Activated B cell treated with CpG ODN at 0.5 μM for 24 hours (primary cell): ENCODE results near the gene FAM168A. TPM values are rescaled to one million over a fixed set of nuclear protein-coding genes. Genes with fewer than 3 reads are reported as not detected.

ENCODE experiments used
- ATAC-seq: fragments of 200-7000 bp; cut with Tn5 transposase; one replicate; pipeline ENCODE4 v1.10.0; 2021; ENCODE audit warnings: low read depth, mild to moderate bottlenecking, moderate library complexity
- CTCF ChIA-PET: fragments of 350-600 bp; sonication (Branson Sonifier 250); formaldehyde crosslinking; loops from one replicate; lab custom pipeline; 2021; ENCODE audit warnings: antibody characterized with exemption; lab: Charles Lee
- POLR2A ChIA-PET: fragments of 350-600 bp; sonication (Branson Sonifier 250); formaldehyde crosslinking; loops from one replicate; lab custom pipeline; 2021; ENCODE audit warnings: antibody characterized with exemption; lab: Charles Lee
- DNase-seq: peaks from one replicate; pipeline ENCODE4 v3.0.0; 2022
- H3K27ac Mint-ChIP-seq: one replicate; pipeline ENCODE4 v1.8.0; 2020; ENCODE audit warnings: mixed read lengths
- H3K27me3 Mint-ChIP-seq: one replicate; pipeline ENCODE4 v1.8.0; 2021; ENCODE audit warnings: mixed read lengths
- H3K36me3 Mint-ChIP-seq: one replicate; pipeline ENCODE4 v1.8.0; 2021; ENCODE audit warnings: low read depth, mixed read lengths
- H3K4me1 Mint-ChIP-seq: one replicate; pipeline ENCODE4 v1.8.0; 2021; ENCODE audit warnings: mixed read lengths
- H3K4me3 Mint-ChIP-seq: one replicate; pipeline ENCODE4 v1.8.0; 2020; ENCODE audit warnings: mild to moderate bottlenecking, mixed read lengths
- H3K9me3 Mint-ChIP-seq: one replicate; pipeline ENCODE4 v1.8.0; 2020; ENCODE audit warnings: mixed read lengths
- intact Hi-C: fragments of 100-400 bp; cut with micrococcal nuclease; formaldehyde crosslinking; loops from one replicate; pipeline ENCODE4 v1.15.1; 2024
- total RNA-seq: library from RNA; stranded (reverse); gene quantifications from 2 replicates; pipeline ENCODE4 v1.2.3, GENCODE V29; 2022
- TF ChIP-seq, protein P1 (sequence below): fragments of 200-600 bp; IDR thresholded peaks from one replicate; pipeline ENCODE4 v1.8.0; 2022; ENCODE audit warnings: antibody characterized with exemption, mild to moderate bottlenecking

FAM168A gene
- total RNA-seq, 1 donor from 2014 or later = 16.5 TPM

- no peaks in the 10 kb centered on the region for H3K9me3 Mint-ChIP-seq
- DNase-seq (no peak), ATAC-seq (no peak)
- peaks cover 21% of the 10 kb centered on the region for H3K4me1 Mint-ChIP-seq
- no peaks in the 10 kb centered on the region for H3K36me3 Mint-ChIP-seq
- H3K4me3 Mint-ChIP-seq = no peak overlapping the region
- TF ChIP-seq, protein P1, sequence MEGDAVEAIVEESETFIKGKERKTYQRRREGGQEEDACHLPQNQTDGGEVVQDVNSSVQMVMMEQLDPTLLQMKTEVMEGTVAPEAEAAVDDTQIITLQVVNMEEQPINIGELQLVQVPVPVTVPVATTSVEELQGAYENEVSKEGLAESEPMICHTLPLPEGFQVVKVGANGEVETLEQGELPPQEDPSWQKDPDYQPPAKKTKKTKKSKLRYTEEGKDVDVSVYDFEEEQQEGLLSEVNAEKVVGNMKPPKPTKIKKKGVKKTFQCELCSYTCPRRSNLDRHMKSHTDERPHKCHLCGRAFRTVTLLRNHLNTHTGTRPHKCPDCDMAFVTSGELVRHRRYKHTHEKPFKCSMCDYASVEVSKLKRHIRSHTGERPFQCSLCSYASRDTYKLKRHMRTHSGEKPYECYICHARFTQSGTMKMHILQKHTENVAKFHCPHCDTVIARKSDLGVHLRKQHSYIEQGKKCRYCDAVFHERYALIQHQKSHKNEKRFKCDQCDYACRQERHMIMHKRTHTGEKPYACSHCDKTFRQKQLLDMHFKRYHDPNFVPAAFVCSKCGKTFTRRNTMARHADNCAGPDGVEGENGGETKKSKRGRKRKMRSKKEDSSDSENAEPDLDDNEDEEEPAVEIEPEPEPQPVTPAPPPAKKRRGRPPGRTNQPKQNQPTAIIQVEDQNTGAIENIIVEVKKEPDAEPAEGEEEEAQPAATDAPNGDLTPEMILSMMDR = no peak
- POLR2A ChIA-PET = no interaction called here
- no peak overlapping the region for H3K27ac Mint-ChIP-seq
- H3K27me3 Mint-ChIP-seq = no peaks in the 10 kb centered on the region
- CTCF ChIA-PET = no interaction called here
- intact Hi-C loops = no loop called here
Measured at GRCh38 chr11:73531386-73531785, 66.5 kb downstream of the FAM168A start.

GRCh38 chr11:73530109-73530508, 67.8 kb downstream of the FAM168A start:
- ATAC-seq (no peak), DNase-seq (no peak)
- CTCF ChIA-PET = interaction anchor here (0.8 kb wide), 1 partner anchor 13 kb away, joined by 3 read pairs; no protein-coding TSS in a partner anchor
- Mint-ChIP-seq H3K27ac (no peak overlapping the region), H3K4me1 (peaks cover 21% of the 10 kb centered on the region), H3K4me3 (no peak overlapping the region), H3K9me3 (no peaks in the 10 kb centered on the region), H3K27me3 (no peaks in the 10 kb centered on the region), H3K36me3 (no peaks in the 10 kb centered on the region)
- TF ChIP-seq, protein P1 = no peak
- intact Hi-C loops = no loop called here
- POLR2A ChIA-PET = no interaction called here

- CTCF ChIA-PET = no interaction called here
- Mint-ChIP-seq H3K27ac (no peak overlapping the region), H3K4me3 (no peak overlapping the region), H3K36me3 (no peaks in the 10 kb centered on the region), H3K4me1 (peaks cover 21% of the 10 kb centered on the region), H3K27me3 (no peaks in the 10 kb centered on the region), H3K9me3 (no peaks in the 10 kb centered on the region)
- intact Hi-C loops = no loop called here
- POLR2A ChIA-PET = no interaction called here
- TF ChIP-seq, protein P1 = no peak
- DNase-seq = no peak
- no peak for ATAC-seq
Measured at GRCh38 chr11:73529204-73529530, 68.7 kb downstream of the FAM168A start.

GRCh38 chr11:73528483-73529203, 69.3 kb downstream of the FAM168A start:
- TF ChIP-seq, protein P1 = no peak
- intact Hi-C loops = no loop called here
- CTCF ChIA-PET = no interaction called here
- no peaks in the 10 kb centered on the region for H3K9me3 Mint-ChIP-seq
- POLR2A ChIA-PET = interaction anchor here (0.6 kb wide), 1 partner anchor 260 kb away, joined by 6 read pairs; no protein-coding TSS in a partner anchor
- H3K27ac Mint-ChIP-seq = peak overlapping the region; percentile 50
- ATAC-seq (no peak), DNase-seq (no peak)
- no peaks in the 10 kb centered on the region for H3K27me3 Mint-ChIP-seq
- H3K36me3 Mint-ChIP-seq = no peaks in the 10 kb centered on the region
- peaks cover 21% of the 10 kb centered on the region for H3K4me1 Mint-ChIP-seq
- peak overlapping the region; percentile 74 for H3K4me3 Mint-ChIP-seq

GRCh38 chr11:73528013-73528412, 69.9 kb downstream of the FAM168A start:
- no peak overlapping the region for H3K27ac Mint-ChIP-seq
- no peaks in the 10 kb centered on the region for H3K36me3 Mint-ChIP-seq
- POLR2A ChIA-PET = interaction anchor here (0.6 kb wide), 1 partner anchor 261 kb away, joined by 6 read pairs; no protein-coding TSS in a partner anchor
- H3K4me3 Mint-ChIP-seq = no peak overlapping the region
- CTCF ChIA-PET = no interaction called here
- ATAC-seq (no peak), DNase-seq (no peak)
- TF ChIP-seq, protein P1 = no peak
- H3K27me3 Mint-ChIP-seq = no peaks in the 10 kb centered on the region
- no peaks in the 10 kb centered on the region for H3K9me3 Mint-ChIP-seq
- intact Hi-C loops = no loop called here
- H3K4me1 Mint-ChIP-seq = peaks cover 21% of the 10 kb centered on the region
